HG02678 (cell line): ENCODE results near the gene CCDC148.

Experiments
- ATAC-seq: cut with Tn5 transposase; IDR thresholded peaks from one replicate; pipeline ENCODE4 v1.9.1; 2021; ENCODE audit warnings: mild to moderate bottlenecking, moderate library complexity; ENCODE audit not compliant: unreplicated experiment

Gene CCDC148

GRCh38 chr2:158131483-158131912 is 325.1 kb downstream of the CCDC148 start:
- ATAC-seq: no peak

- no peak for ATAC-seq
Measured at GRCh38 chr2:158130832-158131473, 325.6 kb downstream of the CCDC148 start.

GRCh38 chr2:158129037-158129436 is 327.5 kb downstream of the CCDC148 start:
- no peak for ATAC-seq

GRCh38 chr2:158128168-158128973 is 328.2 kb downstream of the CCDC148 start:
- ATAC-seq: no peak

GRCh38 chr2:158127380-158127804 is 329.2 kb downstream of the CCDC148 start:
- no peak for ATAC-seq

GRCh38 chr2:158125756-158126498 is 330.6 kb downstream of the CCDC148 start:
- no peak for ATAC-seq

GRCh38 chr2:158124896-158125295 is 331.7 kb downstream of the CCDC148 start:
- no peak for ATAC-seq
